ENCODE data around the gene LAMA2.

Gene LAMA2

GRCh38 chr6:129215916-129216520 lies 333.1 kb downstream of the LAMA2 start:
- TF ChIP-seq, protein P1, sequence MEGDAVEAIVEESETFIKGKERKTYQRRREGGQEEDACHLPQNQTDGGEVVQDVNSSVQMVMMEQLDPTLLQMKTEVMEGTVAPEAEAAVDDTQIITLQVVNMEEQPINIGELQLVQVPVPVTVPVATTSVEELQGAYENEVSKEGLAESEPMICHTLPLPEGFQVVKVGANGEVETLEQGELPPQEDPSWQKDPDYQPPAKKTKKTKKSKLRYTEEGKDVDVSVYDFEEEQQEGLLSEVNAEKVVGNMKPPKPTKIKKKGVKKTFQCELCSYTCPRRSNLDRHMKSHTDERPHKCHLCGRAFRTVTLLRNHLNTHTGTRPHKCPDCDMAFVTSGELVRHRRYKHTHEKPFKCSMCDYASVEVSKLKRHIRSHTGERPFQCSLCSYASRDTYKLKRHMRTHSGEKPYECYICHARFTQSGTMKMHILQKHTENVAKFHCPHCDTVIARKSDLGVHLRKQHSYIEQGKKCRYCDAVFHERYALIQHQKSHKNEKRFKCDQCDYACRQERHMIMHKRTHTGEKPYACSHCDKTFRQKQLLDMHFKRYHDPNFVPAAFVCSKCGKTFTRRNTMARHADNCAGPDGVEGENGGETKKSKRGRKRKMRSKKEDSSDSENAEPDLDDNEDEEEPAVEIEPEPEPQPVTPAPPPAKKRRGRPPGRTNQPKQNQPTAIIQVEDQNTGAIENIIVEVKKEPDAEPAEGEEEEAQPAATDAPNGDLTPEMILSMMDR (IDR thresholded peaks at IDR 0.05; ENCODE audit: extremely low read depth, missing control alignments) = no peak
- no peak for DNase-seq (ENCODE audit: low spot score)

DNA sequence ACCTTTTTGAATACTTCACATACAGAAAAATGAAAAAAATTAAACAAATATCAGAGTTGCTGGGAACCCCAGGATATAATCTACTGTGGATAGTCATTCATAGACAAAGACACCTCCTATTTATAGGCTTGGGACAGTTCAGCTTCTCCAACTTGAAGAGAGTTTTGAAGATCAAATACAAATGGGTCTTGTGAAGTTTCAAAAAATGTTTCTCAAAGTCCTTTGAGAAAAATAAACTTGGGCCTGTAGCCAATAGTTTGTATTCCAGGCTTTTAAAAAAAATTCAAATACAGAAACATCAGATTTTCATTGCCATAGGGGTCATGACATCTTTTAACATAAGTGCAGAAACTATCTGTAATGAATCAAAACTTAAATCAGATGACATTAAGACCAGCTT lies 334.8 kb downstream of the LAMA2 start:
- TF ChIP-seq, protein P1 (IDR thresholded peaks at IDR 0.05; ENCODE audit: extremely low read depth, missing control alignments) = no peak
- DNase-seq (ENCODE audit: low spot score) = no peak

DNA sequence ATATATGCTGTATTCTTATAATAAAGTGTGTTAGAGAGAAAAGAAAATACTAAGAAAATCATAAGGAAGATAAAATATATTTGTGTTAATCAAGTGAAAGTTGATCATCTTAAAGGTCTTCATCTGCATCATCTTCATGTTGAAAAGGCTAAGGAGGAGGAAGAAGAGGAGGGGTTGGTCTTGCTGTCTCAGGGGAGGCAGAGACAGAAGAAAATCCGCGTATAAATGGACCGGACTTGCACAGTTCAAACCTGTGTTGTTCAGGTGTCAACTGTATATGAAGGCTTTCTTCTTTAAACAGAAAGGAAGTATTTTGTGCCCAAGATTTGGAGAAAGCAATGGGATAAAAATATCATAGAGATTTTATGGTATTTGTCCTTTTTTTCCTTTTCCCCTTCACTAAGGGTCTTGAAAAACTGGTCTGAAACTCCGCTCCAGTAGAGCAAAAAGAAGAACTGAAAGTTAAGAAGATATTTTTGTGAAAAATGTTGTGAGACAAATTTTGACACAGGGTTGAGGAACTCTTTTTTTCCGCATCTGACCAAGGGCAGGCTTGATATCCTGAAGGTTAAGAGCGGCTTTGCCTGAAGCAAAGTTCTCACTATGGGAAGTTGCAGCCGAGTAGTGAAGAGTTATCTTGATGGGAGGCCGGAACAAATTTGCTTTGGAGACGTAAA lies 350.7 kb downstream of the LAMA2 start:
- DNase-seq (ENCODE audit: low spot score) = no peak
- TF ChIP-seq, protein P1 (IDR thresholded peaks at IDR 0.05; ENCODE audit: extremely low read depth, missing control alignments) = no peak

DNA sequence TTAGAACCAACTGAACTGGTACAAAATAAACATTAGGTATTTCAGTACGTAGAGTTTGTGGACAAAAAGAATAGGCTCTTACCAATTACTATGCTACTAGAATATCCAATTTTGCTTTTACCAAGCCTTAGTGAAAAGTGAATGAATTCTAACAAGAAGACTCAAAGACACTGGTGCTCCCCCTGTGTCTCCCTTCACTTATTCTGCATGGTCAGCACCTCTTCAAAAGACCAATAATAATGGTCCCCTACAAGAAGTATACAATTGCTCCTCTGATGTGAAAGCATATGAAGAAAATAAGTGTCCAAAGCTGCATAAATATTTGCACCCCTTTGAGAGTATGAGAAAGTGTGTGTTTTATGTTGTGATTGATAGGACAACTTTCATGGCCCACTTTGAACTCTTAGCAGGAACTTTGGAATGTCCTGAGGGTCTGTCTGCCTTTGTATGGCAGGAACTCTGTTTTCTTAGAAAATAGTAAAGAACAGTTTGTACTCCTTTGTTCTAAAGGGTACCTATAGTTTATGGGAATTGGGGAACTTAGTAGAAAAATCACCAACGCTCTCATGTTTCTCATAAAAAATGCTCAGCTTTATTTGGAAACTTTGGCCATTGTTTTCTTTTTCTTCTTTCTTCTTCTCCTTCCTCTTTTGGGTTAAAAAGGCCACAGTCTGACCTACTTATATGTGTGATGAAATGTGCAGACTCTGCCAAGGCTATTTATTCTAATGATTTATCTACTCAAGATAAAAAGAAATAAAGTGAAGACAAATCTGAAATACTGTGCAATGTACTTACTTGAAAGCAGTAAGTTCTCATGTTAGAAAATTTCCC lies 352.4 kb downstream of the LAMA2 start:
- DNase-seq (ENCODE audit: low spot score) = no peak

DNA sequence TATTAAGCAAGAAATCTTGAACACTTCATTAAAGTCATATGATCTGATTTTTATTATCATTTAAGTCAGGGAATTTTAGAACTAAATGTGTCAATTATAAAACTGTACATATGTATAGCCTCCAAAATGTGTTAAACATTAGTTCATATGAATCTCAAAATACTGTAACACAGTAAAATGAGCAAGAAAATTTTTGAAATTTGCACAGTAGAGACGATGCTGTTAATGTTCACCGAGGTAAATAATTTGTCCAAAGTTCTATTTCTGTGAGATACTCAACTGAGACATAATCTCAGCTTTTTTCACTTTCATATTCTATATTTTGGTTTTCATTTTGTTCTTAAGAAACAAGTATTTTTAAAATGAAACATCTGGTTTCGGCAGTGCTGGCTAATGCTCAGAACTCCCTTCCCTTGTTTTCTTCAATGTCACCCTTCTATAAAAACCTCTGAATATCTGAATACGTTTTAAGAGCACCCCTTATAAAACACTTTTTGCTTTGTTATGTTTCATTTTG lies 353.1 kb downstream of the LAMA2 start:
- DNase-seq (ENCODE audit: low spot score) = peak; percentile 2
- TF ChIP-seq, protein P1 (IDR thresholded peaks at IDR 0.05; ENCODE audit: extremely low read depth, missing control alignments) = no peak

More for the DNA sequence above, 352.4 kb downstream of the LAMA2 start:
- TF ChIP-seq, protein P1 (IDR thresholded peaks at IDR 0.05; ENCODE audit: extremely low read depth, missing control alignments) = no peak

DNA sequence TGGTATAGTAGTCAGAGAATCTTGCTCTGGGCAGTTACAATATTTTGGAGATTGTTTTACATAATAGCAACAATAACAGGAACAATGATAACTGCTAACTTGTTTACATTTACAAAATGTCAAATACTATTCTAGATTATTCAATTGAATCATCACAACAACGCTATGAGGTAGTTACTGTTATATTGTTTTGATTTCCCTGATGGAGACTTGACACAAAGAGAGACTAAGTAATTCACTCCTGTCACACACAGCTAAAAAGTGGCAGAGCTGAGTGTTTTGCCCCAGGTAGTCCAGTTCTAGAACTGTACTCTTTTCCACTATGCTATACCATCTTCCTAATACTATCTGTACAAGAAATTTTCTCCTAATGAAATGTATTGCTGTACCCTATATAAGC lies 356.1 kb downstream of the LAMA2 start:
- DNase-seq (ENCODE audit: low spot score) = no peak
- TF ChIP-seq, protein P1 (IDR thresholded peaks at IDR 0.05; ENCODE audit: extremely low read depth, missing control alignments) = no peak
